HG02981 (cell line): ENCODE data around the gene TRIM54.

ENCODE experiments used
- ATAC-seq: cut with Tn5 transposase; IDR thresholded peaks from one replicate; pipeline ENCODE4 v1.9.1; 2021; ENCODE audit warnings: mild to moderate bottlenecking, moderate library complexity; ENCODE audit not compliant: unreplicated experiment

Gene TRIM54, protein sequence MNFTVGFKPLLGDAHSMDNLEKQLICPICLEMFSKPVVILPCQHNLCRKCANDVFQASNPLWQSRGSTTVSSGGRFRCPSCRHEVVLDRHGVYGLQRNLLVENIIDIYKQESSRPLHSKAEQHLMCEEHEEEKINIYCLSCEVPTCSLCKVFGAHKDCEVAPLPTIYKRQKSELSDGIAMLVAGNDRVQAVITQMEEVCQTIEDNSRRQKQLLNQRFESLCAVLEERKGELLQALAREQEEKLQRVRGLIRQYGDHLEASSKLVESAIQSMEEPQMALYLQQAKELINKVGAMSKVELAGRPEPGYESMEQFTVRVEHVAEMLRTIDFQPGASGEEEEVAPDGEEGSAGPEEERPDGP

DNA sequence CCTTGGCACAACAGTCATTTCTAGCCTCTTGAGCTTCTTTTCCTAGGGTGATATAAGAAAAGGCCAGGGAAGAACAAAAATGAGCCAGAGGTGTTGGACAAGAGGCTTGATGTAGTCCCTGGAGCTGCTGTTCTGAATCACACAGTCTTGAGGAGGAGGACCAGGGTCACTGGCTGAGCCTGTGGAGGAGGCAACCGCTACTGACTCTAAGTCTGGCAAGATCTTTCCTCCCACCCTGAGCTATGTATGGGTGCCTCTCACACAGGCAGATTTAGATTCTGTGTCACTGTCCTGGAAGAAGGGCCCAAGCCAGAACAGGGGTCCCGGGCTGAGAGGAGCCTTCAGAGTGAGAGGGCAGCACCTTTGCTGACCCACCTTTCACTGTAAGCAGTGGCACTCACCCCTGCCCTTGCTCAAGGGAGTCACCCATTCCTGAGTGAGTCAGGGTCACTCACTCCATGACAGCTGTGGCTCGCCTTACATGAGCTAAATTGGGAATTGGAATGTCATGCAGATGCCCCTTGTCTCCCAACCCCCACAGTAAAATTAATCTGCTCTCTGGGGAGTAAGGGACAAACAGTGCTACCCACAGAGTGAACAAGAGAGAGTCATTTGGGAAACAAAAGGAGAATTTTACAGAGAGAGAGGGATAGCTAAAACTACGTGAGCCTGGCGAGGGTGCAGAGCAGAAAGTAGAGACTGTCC lies at the start of gene TRIM54:
Gene TRIM54, plus strand, starts transcription at position 575 of the 705 bp plus-strand sequence. CDS start 303 bp downstream, outside the sequence.
- ATAC-seq: no peak

DNA sequence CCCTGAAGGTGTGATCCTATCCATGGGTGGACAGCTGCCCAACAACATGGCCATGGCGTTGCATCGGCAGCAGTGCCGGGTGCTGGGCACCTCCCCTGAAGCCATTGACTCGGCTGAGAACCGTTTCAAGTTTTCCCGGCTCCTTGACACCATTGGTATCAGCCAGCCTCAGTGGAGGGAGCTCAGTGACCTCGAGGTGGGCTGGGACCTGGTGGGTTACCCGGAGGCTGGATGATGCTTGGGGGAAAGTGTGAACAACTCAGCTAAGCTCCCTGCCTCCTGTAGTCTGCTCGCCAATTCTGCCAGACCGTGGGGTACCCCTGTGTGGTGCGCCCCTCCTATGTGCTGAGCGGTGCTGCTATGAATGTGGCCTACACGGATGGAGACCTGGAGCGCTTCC lies 48.9 kb upstream of the TRIM54 start:
- ATAC-seq: no peak

DNA sequence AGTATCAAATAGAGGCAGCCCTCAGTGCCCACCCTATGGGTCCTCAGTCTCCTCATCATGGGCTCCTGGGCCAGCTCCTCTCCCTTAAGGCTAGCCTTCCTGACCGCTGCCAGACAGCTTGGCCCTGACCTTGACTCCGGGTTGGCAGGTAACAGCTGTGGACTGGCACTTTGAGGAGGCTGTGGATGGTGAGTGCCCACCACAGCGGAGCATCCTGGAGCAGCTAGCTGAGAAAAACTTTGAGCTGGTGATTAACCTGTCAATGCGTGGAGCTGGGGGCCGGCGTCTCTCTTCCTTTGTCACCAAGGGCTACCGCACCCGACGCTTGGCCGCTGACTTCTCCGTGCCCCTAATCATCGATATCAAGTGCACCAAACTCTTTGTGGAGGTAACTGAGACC lies 46.1 kb upstream of the TRIM54 start:
- no peak for ATAC-seq

DNA sequence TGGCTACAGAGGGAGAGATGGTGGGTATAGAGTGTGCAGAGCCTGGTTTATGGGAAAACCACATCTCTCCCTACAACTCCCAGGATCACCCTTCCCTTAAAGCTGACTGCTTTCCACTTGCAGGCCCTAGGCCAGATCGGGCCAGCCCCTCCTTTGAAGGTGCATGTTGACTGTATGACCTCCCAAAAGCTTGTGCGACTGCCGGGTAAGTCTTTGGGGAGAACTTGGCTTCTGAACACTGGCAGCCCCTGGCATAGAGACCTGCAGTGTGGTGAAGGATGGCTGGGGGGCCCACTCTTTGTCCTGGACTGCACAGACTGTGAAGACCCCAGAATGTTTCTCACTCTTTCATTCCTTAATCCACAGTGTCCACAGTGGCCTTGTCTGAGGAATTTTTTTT lies 45.6 kb upstream of the TRIM54 start:
- no peak for ATAC-seq

DNA sequence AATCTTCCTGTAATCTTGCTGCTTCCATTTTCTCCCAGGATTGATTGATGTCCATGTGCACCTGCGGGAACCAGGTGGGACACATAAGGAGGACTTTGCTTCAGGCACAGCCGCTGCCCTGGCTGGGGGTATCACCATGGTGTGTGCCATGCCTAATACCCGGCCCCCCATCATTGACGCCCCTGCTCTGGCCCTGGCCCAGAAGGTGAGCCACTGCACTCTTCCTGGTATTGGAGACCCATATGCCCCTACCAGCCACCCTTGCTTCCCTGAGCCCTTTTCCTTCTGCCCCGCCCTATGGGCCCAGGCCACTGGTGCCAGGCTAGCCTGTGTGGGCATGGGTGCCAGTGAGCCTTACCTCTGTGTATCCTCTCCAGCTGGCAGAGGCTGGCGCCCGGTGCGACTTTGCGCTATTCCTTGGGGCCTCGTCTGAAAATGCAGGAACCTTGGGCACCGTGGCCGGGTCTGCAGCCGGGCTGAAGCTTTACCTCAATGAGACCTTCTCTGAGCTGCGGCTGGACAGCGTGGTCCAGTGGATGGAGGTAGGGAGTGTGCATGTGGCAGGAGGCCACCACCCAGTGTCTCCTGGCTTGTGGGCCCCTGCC lies 44.8 kb upstream of the TRIM54 start:
- ATAC-seq: no peak

DNA sequence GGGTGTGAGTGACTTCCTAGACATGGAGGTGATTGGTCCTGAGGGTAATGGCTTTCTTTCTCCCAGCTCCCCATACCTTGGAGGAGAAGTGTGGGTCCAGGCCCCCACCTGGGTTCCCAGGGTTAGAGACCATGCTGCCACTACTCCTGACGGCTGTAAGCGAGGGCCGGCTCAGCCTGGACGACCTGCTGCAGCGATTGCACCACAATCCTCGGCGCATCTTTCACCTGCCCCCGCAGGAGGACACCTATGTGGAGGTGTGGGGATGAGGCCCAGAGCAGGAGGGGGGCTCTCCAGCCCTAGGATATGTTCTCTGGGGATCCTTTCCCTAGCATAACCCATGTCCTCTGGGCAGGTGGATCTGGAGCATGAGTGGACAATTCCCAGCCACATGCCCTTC lies 43.3 kb upstream of the TRIM54 start:
- ATAC-seq: no peak

DNA sequence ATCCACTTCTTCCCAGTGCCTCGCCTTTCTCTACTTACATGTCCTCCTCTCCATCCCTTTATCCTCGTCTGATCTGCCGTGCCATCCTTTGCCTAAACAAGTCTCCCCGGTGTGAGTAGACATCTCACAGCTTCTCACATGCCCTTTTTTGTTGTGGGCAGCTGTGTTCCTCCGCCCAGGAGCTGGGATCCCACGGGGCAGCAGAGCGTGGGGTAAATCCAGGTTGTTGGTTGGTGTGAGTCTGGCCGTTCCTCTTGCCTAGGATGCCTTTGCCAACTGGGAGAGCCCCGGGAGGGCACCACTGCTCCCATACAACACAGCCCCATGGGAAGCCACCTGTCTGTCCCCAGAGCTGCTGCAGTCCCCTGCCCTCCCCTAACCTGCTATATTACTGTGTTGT lies 41.8 kb upstream of the TRIM54 start:
- no peak for ATAC-seq

DNA sequence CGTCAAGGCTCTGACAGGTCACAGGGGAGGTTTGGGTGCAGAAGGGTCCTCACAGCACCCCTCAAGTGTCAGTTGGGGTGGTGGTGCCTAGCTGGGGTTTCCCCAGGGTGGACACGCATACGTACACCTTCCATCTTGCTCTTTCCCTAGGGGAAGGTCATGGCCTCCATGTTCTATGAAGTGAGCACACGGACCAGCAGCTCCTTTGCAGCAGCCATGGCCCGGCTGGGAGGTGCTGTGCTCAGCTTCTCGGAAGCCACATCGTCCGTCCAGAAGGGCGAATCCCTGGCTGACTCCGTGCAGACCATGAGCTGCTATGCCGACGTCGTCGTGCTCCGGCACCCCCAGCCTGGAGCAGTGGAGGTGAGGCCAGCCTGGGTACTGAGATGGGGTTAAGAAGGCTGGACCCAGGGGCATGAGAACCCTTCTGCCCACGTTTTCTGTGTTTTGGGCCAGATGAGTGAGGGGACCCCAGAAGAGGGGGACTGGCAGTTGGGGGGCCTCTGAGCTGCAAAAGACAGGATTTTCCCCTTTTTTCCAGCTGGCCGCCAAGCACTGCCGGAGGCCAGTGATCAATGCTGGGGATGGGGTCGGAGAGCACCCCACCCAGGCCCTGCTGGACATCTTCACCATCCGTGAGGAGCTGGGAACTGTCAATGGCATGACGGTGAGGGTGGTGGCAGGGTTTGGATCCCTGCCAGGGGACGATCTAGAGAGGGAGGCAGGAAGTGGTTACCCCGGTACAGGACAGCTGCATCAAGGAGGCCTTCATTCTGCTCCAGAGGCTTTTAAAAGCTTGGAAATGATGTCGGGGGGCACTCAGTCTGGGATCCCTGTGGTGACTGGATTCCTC lies 40.2 kb upstream of the TRIM54 start:
- no peak for ATAC-seq

DNA sequence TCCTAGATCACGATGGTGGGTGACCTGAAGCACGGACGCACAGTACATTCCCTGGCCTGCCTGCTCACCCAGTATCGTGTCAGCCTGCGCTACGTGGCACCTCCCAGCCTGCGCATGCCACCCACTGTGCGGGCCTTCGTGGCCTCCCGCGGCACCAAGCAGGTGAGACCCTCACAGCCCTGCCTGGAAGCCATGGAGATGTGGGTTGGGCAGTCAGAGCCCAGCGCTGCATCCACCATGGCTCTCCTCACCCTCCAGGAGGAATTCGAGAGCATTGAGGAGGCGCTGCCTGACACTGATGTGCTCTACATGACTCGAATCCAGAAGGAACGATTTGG lies 39.6 kb upstream of the TRIM54 start:
- ATAC-seq: no peak

DNA sequence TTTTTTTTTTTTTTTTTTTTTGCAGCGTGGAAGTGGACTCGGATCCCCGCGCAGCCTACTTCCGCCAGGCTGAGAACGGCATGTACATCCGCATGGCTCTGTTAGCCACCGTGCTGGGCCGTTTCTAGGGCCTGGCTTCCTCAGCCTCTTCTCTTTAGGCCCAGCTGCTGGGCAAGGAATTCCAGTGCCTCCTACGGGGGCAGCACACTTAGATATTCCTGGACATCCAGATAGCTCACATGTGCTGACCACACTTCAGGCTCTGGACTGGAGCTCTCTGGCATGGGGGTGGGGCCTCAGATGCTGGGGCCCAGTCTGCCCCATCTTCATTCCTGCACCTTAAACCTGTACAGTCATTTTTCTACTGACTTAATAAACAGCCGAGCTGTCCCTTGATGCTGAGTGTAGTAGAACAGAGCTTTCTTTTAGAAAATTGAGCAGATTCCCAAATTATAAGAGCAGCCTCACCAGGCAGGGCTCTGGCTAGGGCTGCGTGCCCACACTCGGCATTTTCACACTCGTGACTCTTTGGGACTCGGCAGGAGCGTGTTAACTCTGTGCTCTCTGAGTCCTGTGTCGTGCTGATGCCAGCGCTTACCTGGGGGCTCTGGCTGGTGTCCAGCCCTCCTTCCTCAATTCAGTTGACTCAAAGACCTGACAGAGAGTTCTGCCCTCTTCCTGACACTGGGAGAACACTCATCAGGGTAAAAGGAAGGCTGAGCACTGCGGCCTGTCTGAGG lies 38.7 kb upstream of the TRIM54 start:
- ATAC-seq: no peak

DNA sequence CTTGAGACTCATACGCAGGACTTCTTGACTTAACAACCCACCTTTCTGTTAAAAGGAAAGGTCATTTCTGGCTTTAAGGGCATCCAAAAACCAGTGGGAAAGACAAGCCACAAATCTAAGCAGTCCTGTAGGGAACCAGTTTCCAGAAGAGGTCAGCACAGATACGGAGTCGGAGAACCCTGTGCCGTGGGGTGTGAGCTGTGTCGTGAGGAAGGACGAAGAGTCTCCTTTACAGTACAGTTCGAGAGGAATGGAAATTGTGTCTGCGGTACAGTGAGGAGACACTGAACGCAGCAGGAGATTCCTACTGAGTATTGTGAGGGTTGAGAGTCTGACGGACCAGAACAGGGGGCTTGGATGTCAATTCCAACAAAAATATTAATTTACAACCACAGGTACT lies 37.1 kb upstream of the TRIM54 start:
- no peak for ATAC-seq

DNA sequence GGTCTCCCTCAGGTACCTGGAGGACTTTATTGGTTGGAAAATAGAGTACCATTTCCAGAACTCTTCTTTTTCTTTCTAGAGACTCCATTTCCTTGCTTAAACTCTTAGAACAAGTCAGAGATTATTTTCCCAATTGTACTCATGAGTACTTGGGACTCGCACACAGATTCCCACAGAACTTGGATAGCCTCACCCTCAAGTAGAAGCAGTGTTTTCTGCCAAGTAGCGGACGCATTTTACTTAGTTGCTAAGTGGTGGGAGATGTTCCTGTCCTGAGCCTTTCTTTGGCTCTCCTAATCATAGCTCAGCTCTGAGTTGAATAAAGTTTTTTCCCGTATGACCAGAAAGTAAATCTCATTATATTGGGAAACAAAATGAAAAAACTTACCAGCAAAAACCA lies 36.6 kb upstream of the TRIM54 start:
- no peak for ATAC-seq

DNA sequence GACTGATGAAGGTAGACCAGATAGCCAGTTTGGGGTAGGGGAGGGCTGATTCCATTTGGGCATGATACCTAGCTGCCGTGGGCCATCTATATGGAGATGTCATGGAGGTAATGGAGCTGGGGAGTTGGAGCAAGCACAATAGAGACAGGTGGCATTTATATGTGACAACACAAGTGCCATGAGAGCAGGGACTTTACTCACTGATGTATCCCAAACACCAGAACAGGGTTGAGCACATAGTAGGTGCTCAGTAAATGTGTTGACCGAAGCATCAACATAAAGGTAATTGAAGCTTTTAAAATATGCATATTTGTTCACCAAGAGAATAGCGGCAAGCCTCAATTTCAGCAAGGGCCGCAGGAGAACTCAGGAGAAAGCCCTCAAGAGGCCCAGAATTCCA lies 34.3 kb upstream of the TRIM54 start:
- no peak for ATAC-seq

DNA sequence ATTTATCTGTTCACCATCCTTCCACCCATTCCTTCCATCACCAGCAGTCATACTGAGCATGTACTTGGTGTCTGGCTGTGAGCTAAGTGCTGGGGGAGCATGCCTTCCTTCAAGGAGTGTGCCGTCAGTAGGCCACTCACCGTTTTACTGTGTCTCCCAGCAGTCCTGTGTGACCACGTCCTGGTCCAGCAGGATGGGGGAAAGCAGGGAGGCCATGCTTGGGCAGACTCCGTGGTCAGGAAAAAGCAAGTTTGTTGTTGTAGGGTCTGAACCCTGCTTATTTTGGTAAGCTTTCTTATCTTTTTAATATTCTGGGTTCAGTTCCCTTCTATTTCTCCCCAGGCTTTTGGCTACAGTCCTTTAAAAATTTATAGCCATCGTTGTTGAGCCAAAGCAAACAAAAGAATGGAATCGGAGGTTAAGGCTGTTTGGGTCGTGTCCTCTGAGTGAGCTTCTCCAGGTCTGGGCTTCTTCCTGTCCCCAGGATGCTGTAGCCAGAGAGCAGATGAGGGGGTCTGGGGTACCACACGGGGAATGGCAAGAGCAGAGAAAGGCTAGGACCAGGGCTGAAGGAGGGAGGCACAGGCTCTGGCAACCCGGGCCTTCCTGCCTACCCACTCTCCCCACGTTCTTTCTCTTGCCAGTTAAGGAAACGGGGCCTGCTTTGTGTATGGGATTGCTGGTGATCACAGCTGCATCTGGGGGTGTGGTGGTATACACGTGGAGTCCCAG lies 32.9 kb upstream of the TRIM54 start:
- ATAC-seq: no peak

DNA sequence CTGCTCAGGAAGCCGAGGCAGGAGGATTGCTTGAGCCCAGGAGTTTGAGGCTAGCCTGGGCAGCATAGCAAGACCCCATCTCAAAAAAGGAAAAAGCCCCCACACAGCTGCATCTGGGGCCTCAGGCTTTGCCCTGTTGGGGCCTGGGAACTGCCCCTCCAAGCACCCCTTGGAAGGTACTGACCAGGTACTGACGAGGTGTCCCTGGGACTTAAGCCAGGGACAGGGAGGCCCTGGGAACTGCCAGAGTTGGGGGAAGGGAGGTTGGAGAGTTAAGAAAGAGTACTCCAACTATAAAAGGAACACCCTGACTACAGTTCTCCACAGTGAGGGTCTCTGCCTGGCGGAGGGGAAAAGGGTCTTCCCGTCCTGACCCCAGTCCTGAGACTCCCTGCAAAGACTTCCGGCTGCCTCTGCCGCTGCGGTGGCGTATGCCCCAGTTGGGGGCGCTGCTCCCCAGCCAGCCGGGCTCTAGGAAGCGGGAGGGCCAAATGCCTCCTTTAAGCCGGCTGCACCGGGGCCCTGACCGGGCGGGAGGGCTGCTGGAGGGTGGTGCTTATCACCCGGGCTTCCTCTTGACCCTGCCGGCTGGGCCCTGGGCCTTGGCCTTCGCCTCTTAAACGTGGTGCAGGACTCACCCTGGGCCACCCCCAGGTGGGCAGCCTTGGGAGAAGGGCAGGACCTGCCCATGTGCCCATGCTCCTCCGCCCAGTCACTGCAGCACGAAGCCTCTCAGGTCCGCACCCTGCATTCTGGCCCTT lies 32.2 kb upstream of the TRIM54 start:
- ATAC-seq: no peak

DNA sequence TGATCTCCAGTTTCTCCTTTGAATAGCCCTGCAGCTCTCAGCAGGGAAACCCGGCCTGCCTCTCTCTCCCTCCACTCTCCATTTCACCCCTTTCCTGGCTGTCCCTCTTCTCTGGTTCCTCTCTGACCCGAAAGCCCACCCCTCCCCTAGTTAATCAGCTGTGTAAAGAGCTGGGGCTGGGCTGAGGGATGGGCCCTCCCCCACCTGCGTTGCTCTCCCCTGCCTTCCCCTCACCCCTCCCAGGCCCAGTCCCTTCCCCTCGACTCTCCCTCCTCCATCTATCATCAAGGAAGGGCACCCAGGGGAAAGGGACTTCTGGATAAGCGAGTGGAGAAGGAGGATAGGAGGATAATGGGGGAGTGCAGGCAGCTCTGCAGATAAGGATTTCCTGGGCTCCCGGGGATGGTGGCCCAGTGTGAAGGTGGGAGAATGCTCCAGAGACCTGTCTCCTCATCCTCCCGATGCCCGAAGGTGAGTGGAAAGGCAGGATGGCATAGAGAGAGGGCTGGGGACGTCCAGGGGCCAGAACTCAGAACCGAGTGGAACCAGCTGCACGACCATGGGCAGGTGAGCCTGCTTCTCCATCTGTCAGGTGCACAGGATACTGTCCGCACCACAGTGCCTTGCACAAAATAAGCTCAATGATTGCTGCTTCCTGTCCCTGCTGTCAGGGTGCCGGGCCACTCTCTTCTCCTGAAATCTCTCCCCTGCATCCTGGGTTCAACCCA lies 31.4 kb upstream of the TRIM54 start:
- ATAC-seq: no peak

DNA sequence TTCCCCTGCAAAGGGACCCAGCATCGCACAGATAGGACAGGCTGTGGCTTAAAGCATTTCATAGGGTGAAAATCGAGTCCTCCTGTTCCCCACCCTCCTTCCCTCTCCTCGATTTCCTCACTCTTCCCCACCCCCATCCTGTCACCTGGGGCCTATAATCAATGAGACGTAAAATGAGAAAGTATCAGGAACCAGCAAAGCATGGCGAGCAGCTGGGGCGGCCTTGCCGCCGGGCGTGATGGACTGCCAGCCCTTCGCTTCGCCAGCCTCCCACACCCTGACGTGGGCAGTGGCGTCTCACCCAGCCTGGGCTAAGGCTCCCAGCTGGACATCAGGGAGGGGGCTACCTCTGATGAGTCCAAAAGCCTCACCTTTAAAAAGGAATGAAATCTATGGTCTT lies 30.5 kb upstream of the TRIM54 start:
- ATAC-seq: no peak

DNA sequence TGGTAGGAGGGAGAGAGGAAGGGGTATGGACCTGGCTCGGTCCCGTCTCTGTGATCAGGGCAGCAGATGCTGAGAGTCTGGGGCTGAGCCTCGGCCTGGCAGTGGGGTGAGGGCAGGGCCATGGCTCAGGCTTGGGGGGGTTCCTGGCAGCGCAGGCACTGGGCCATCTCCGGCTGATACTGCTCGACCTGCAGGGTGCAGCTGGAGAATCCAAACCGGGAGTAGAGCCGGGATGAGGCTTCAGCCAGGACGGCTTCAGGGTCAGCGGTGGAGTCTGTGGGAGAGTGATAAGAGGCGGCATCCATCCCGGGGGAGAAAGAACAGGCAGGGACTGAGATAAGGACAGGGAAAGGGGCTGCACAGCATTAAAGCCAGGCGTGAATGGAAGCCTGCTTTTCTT lies 27.0 kb upstream of the TRIM54 start:
- ATAC-seq: no peak

DNA sequence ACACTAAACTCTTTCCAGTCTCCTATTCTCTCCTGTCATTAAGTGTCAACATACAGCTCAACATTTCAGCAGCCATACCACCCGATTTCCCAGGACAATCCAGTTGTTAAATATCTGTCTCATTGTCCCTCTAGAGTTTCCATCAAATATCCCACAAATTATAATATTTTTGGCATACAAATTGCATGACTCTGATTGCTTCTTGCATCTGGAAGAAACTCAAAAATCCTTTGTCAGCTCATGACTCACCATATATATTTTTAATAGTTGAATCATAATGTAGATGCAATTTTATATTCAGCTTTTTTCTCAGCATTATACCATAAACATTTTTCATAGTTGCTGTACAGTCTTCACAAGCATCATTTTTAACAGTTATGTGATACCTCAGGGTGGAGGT lies 26.6 kb upstream of the TRIM54 start:
- ATAC-seq: no peak
